Islet of Langerhans (tissue), 1 donor: ENCODE data around the gene GPNMB.
"Not testable (repeated sequence)": the region's sequence is repeated elsewhere in the genome, so short reads cannot be mapped to it uniquely, and the experiment has no call there.

ENCODE experiments used
- FAIRE-seq: peaks from one replicate; lab custom pipeline; 2011; peaks lifted over from hg19 to GRCh38; lab: Jason Lieb, UNC

The GPNMB gene

GRCh38 chr7:23306936-23307521, 60.5 kb downstream of the GPNMB start:
- FAIRE-seq, result no peak

DNA sequence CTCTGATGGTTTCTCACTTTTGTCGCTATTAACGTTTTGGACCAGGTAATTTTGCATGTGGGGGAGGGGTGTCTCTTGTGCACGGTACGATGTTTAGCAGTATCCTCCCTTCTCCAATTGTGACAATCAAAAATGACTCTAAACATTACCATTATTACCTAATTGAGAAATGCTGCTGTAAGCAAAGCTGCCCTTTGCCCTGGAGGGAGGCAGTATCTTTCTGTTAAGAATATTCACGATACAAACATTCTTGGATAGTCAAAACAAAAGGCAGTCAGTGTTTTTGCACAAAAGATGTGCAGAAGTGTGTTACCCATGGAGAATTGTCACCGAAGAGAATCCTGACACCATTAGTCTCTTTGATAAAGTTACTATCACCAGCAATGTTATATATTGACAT, 62.2 kb downstream of the GPNMB start:
- FAIRE-seq, result no peak

- FAIRE-seq, result not testable (repeated sequence)
Measured at GRCh38 chr7:23312141-23312540, 65.6 kb downstream of the GPNMB start.

GRCh38 chr7:23315366-23315765, 68.8 kb downstream of the GPNMB start:
- FAIRE-seq, result no peak
